ENCODE results near the gene FAM3B.

The FAM3B gene

GRCh38 chr21:41367945-41368734, 51.5 kb downstream of the FAM3B start:
- no peaks in the 10 kb centered on the region for H3K36me3 ChIP-seq (replicated peaks)
- H3K27ac ChIP-seq: no peak overlapping the region
- in situ Hi-C loops (cut with HindIII; ENCODE audit: low pct_ligation_motif_present, low sequenced_read_pairs): no loop called here
- DNase-seq: no peak
- H3K4me3 ChIP-seq (ENCODE audit: low read depth, low read length): no peak overlapping the region
- TF ChIP-seq CTCF (IDR thresholded peaks at IDR 0.05; ENCODE audit: low read depth, low read length, missing control alignments): no peak
- H3K27me3 ChIP-seq (replicated peaks): no peaks in the 10 kb centered on the region

GRCh38 chr21:41368735-41369104, 52.1 kb downstream of the FAM3B start:
- H3K27me3 ChIP-seq (replicated peaks): no peaks in the 10 kb centered on the region
- no peak overlapping the region for H3K4me3 ChIP-seq (ENCODE audit: low read depth, low read length)
- DNase-seq: no peak
- in situ Hi-C loops (cut with HindIII; ENCODE audit: low pct_ligation_motif_present, low sequenced_read_pairs): no loop called here
- H3K36me3 ChIP-seq (replicated peaks): no peaks in the 10 kb centered on the region
- TF ChIP-seq CTCF (IDR thresholded peaks at IDR 0.05; ENCODE audit: low read depth, low read length, missing control alignments): no peak
- H3K27ac ChIP-seq: no peak overlapping the region

GRCh38 chr21:41369105-41369919, 52.7 kb downstream of the FAM3B start:
- no peak for DNase-seq
- no peak overlapping the region for H3K27ac ChIP-seq
- peak; percentile 36 for TF ChIP-seq CTCF (IDR thresholded peaks at IDR 0.05; ENCODE audit: low read depth, low read length, missing control alignments)

GRCh38 chr21:41369920-41370839, 53.6 kb downstream of the FAM3B start:
- no peak overlapping the region for H3K27ac ChIP-seq
- no peak for DNase-seq
- no peak for TF ChIP-seq CTCF (IDR thresholded peaks at IDR 0.05; ENCODE audit: low read depth, low read length, missing control alignments)
- no peaks in the 10 kb centered on the region for H3K27me3 ChIP-seq (replicated peaks)
- no peaks in the 10 kb centered on the region for H3K36me3 ChIP-seq (replicated peaks)
- no peak overlapping the region for H3K4me3 ChIP-seq (ENCODE audit: low read depth, low read length)
- in situ Hi-C loops (cut with HindIII; ENCODE audit: low pct_ligation_motif_present, low sequenced_read_pairs): no loop called here

More at GRCh38 chr21:41369105-41369919, 52.7 kb downstream of the FAM3B start:
- in situ Hi-C loops (cut with HindIII; ENCODE audit: low pct_ligation_motif_present, low sequenced_read_pairs): no loop called here
- no peaks in the 10 kb centered on the region for H3K27me3 ChIP-seq (replicated peaks)
- no peak overlapping the region for H3K4me3 ChIP-seq (ENCODE audit: low read depth, low read length)
- H3K36me3 ChIP-seq (replicated peaks): no peaks in the 10 kb centered on the region

GRCh38 chr21:41370840-41371684, 54.5 kb downstream of the FAM3B start:
- no peak for DNase-seq
- Histone ChIP-seq H3K27ac (no peak overlapping the region), H3K27me3 (replicated peaks) (no peaks in the 10 kb centered on the region), H3K4me3 (ENCODE audit: low read depth, low read length) (no peak overlapping the region), H3K36me3 (replicated peaks) (no peaks in the 10 kb centered on the region)
- in situ Hi-C loops (cut with HindIII; ENCODE audit: low pct_ligation_motif_present, low sequenced_read_pairs): no loop called here
- no peak for TF ChIP-seq CTCF (IDR thresholded peaks at IDR 0.05; ENCODE audit: low read depth, low read length, missing control alignments)
